ENCODE results near the gene IMPDH2.

The IMPDH2 gene

DNA sequence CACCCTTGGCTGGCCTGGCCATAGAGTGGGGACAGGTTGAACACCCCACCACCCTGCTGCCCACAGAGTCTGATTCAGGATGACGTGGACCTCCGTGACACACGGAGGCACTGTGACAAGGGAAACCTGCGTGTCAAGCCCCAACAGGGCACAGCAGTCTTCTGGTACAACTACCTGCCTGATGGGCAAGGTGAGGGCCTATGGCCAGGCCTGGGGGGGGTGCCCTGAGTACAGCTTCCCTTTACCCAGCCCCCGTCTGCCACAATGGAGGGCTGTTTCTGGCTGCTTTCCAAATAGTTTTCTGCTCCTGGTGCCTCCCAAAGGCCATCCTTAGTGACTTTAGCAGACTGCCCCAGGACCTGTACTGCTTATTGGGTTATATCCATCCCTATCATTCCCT, 23.2 kb downstream of the IMPDH2 start:
- no peak for DNase-seq (ENCODE audit: low read depth in 2 of 2)

DNA sequence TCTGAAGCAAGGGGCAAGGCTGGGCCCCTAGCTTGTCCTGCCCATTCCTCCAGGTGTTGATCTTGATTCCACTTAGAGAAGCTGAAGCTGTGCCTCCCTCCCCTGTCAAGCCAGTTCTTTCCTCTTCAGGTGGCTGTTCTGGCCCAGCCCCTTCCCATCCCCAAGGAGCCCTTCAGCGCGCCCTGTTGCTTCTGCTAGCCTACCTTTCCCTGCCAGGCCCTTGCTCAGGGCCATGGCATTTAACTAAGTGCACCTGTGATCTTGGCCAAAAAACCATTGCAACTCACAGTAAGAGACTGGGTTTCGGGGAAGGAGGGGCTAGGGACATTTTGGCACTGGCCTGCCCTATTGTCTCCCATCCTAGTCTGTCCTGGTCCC, 23.9 kb downstream of the IMPDH2 start:
- DNase-seq (ENCODE audit: low read depth in 2 of 2) = no peak

- DNase-seq (ENCODE audit: low read depth in 2 of 2) = no peak
Measured at GRCh38 chr3:49004352-49005302, 24.6 kb downstream of the IMPDH2 start.

GRCh38 chr3:49001155-49001554, 28.0 kb downstream of the IMPDH2 start:
- DNase-seq (ENCODE audit: low read depth in 2 of 2) = no peak

GRCh38 chr3:48999085-48999858, 29.9 kb downstream of the IMPDH2 start:
- no peak for DNase-seq (ENCODE audit: low read depth in 2 of 2)

DNA sequence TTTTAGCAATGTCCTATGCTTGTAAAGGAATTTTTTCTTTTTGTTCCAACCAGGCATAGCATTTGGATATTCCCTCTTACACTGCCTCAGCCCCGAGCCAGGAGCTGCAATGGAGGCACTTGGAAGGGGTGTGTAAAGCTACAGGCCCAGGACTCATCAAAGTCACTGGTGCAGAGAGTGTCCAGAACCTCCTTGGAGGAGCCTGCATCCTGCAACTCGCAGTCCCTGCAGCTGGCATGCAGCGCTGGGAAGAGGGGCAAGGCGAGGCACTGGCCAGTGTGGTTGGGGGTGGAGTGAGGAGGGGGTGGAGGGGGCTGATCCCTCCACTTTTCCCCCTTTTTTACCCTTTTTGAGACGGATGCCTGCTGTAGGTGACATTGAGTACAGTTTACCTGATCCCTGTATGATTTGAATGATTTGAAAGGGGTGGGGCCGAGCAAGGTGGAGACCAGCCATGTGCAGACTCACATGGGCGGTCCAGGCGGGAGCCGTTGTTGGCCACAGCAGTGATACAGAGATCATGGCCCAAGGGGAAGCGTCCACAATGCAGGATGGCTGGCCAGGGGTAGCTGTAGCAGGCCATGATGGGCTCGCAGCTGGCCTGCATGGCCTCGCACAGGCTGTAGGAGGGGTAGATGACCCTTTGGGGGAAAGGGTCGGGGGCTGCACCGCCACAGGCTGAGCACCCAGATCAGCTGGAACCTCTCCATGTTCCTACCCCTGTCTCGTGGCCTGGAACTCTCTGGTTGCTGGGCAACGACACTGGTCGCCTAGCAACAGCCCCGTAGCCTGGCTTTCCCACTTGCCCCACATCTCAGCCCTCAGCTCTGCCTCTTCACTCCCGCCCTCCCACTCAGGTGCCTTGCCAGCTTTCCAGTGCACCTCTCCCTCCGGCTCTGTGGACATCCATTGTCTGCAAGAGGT, 31.2 kb downstream of the IMPDH2 start:
- DNase-seq (ENCODE audit: low read depth in 2 of 2) = no peak

- no peak for DNase-seq (ENCODE audit: low read depth in 2 of 2)
Measured at GRCh38 chr3:48997102-48997635, 32.0 kb downstream of the IMPDH2 start.

GRCh38 chr3:48996640-48997039, 32.6 kb downstream of the IMPDH2 start:
- DNase-seq (ENCODE audit: low read depth in 2 of 2) = no peak

DNA sequence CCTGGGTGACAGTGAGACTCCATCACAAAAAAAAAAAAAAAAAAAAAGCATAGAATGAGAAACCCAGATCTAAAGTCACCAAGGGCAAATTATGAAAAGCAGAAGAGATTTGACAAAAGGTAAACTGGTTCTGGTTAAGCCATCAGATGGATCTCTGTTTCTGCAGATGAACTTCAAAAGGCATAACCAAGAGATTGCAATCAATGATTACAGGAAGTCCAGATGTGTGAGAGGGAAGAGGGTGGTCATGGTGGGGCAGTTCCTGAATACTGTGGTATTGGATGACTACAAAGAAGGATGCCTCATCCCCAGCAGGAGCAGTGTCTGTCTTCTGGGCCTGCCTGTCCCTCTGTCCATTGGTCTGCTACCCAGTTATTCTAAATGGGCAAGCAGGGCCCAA, 35.4 kb downstream of the IMPDH2 start:
- DNase-seq (ENCODE audit: low read depth in 2 of 2) = no peak

- no peak for DNase-seq (ENCODE audit: low read depth in 2 of 2)
Measured at GRCh38 chr3:48991851-48992545, 37.2 kb downstream of the IMPDH2 start.

- no peak for DNase-seq (ENCODE audit: low read depth in 2 of 2)
Measured at GRCh38 chr3:48990636-48991469, 38.3 kb downstream of the IMPDH2 start.

DNA sequence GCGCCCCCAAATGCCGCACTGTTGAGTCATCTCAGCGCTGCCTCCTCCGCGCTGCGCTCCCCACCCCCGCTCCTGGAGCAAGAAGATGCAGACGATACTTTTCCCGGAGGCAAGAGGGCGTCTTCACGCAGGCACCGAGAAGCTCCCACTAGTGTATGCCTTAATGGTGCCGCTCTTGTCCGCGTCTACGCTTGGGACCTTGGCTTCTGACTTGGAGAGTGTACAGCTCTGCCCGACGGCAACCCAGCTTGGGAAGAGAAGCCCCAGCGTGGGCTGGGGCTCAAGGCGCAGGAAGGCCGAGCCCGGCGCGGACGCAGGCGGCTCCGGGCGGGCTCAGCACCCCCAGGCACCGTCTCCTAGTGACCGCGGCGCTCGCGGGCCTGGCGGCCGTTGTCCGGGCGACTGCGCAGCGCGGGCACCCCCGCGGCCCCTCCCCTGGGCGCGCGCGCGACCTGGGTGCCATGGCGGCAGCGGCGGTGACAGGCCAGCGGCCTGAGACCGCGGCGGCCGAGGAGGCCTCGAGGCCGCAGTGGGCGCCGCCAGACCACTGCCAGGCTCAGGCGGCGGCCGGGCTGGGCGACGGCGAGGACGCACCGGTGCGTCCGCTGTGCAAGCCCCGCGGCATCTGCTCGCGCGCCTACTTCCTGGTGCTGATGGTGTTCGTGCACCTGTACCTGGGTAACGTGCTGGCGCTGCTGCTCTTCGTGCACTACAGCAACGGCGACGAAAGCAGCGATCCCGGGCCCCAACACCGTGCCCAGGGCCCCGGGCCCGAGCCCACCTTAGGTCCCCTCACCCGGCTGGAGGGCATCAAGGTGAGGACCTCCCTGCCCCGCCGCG, 39.2 kb downstream of the IMPDH2 start, which contains the start of gene P4HTM:
Gene P4HTM, plus strand, starts transcription at position 446 of the 840 bp plus-strand sequence. Its CDS starts 16 bp downstream, at position 462.
- peak; percentile 77 to 80 for DNase-seq (ENCODE audit: low read depth in 2 of 2)

DNA sequence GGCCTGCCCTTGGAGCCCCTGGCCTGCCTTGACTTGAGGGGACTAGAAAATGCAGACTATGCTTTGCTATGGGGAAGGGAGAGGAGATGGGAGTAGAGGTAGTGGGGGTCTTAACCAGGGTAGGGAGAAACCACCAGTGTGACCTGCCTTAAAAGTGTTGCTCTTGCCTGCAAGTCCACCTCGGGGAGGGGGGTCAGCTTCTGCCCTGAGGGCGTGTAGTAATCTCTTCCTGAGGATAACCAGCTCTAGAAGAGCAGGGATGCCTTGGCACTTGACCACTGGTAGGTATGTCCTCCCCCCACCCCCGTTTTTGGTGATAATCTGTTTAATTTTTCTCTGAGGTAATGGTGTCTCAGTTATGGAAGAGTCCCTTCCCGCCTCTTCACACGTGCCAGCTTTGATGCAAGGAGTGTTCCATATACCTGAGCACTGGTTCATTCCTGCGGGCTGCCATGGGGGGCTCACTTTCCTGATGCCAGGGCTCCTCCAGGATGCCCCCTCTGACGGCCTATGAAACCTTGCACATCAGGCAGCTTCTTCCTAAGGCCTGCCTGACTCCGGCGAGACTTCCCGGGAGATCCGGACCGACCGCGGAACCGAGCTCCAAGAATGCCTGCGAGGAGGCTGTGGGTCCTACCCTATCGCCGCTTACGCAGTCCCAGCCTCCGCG, 39.9 kb downstream of the IMPDH2 start:
- DNase-seq (ENCODE audit: low read depth in 2 of 2) = no peak

DNA sequence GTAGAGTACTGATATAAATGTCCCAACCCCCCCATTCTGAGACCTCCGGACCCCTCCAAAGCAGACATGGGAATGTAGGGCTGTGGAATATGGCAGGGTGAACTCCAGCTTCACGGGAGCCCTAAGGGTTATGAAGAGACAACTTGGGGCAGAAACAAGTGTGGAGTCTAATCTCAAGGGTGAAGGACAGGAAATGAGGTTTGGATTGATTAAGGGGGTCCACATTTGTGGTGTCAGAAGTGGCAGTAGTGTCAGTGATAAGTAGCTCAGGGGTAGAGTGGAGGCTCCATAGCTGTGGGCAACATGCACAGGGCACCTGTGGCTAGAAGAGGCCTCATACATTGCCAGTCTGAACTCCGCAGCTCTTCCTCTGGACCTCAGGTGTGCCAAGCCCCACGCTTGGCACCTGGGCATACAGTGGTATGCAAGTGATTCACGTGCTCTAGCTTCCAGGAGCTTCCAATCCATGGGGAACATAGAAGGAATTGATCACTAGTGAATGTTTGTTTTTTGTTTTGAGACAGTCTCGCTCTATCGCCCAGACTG, 43.3 kb downstream of the IMPDH2 start:
- DNase-seq (ENCODE audit: low read depth in 2 of 2) = no peak

DNA sequence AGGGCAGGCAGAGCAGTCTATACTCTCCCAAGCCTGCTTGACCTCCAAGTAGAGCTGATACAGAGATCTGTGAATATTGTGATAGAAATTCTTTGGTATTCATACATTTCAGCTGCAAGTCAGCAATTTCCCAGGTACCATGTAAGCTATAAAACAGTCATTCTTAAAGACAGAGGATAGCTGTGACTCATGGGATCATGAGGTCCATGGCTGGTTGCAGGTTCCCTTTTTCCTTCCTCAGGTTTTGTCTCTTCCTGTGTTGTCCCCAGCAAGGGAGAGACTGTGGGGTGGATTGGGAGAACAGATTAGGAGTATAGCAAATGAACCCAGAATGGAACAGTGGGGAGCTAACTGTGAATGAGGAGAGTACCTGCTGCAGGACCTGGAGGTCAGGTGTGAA, 44.5 kb downstream of the IMPDH2 start:
- no peak for DNase-seq (ENCODE audit: low read depth in 2 of 2)

- no peak for DNase-seq (ENCODE audit: low read depth in 2 of 2)
Measured at GRCh38 chr3:48983096-48983495, 46.1 kb downstream of the IMPDH2 start.

DNA sequence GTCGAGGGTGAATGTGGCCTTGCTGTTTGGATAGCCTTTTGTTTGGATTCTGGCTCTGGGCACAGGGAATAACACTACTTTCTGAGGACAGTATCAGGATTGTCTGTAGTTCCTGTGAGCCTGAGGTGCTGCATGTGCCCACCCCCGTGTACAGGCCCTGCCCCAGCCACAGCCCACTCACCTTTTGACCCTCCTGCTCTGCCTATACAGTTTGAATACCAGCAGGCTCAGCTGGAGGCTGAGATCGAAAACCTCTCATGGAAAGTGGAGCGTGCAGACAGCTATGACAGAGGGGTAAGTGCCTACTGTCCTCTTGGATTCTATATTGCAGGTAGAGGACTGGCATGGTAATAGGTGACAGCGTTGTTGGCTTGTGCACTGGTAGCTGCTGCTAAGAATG, 46.5 kb downstream of the IMPDH2 start:
- no peak for DNase-seq (ENCODE audit: low read depth in 2 of 2)

- no peak for DNase-seq (ENCODE audit: low read depth in 2 of 2)
Measured at GRCh38 chr3:48982016-48982415, 47.2 kb downstream of the IMPDH2 start.
